ENCODE measurements around the gene ZRANB1.
"Not testable (repeated sequence)": the region's sequence is repeated elsewhere in the genome, so short reads cannot be mapped to it uniquely, and the experiment has no call there.

The ZRANB1 gene

DNA sequence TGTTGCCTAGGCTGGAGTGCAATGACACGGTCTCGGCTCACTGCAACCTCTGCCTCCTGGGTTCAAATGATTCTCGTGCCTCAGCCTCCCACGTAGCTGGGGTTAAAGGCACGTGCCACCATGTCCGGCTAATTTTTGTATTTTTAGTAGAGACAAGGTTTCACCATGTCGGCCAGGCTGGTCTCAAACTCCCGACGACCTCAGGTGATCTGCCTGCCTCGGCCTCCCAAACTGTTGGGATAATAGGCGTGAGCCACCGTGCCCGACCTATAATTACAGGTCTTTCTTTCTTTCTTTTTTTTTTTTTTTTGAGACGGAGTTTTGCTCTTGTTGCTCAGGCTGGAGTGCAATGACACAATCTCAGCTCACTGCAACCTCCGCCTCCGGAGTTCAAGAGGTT, 27.5 kb upstream of the ZRANB1 start:
- H3K27me3 Mint-ChIP-seq = peaks cover 35% of the 10 kb centered on the region
- H3K27ac Mint-ChIP-seq, H3K4me3 Mint-ChIP-seq, H3K36me3 Mint-ChIP-seq, DNase-seq, H3K9me3 Mint-ChIP-seq, CTCF ChIA-PET: not testable (repeated sequence)
- peaks cover 31% of the 10 kb centered on the region for H3K4me1 Mint-ChIP-seq

DNA sequence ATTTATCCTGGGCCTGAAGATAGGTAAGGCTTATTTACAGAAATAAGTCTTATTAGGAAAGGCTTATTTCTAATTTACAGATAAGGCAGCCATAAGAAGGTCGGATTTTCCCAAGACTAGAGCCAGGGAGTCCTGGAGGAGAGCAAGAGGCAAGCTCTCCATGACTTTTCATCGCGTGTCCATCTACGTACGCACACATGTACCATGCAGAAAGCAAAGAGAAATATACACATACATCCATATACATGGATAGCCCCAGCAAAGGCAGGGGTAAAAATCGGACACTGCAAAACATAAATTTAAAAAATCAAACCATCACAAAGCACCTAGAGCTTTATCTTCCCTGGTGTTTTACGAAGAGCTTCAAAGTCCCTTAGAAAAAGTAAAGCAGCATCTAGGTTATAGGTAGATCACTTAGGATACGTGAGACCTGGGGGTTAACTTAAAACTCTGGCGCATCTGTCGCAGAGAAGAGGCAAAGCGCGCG, 25.8 kb upstream of the ZRANB1 start:
- Mint-ChIP-seq H3K4me3 (peak overlapping the region; percentile 84), H3K4me1 (peaks cover 38% of the 10 kb centered on the region), H3K9me3 (no peaks in the 10 kb centered on the region), H3K27ac (peak overlapping the region; percentile 90), H3K36me3 (peaks cover 7% of the 10 kb centered on the region), H3K27me3 (peaks cover 26% of the 10 kb centered on the region)
- no peak for DNase-seq
- CTCF ChIA-PET = interaction anchor here (0.7 to 0.8 kb wide), 2 partner anchors 10 to 75 kb away, joined by 3 to 4 read pairs; no protein-coding TSS in a partner anchor

DNA sequence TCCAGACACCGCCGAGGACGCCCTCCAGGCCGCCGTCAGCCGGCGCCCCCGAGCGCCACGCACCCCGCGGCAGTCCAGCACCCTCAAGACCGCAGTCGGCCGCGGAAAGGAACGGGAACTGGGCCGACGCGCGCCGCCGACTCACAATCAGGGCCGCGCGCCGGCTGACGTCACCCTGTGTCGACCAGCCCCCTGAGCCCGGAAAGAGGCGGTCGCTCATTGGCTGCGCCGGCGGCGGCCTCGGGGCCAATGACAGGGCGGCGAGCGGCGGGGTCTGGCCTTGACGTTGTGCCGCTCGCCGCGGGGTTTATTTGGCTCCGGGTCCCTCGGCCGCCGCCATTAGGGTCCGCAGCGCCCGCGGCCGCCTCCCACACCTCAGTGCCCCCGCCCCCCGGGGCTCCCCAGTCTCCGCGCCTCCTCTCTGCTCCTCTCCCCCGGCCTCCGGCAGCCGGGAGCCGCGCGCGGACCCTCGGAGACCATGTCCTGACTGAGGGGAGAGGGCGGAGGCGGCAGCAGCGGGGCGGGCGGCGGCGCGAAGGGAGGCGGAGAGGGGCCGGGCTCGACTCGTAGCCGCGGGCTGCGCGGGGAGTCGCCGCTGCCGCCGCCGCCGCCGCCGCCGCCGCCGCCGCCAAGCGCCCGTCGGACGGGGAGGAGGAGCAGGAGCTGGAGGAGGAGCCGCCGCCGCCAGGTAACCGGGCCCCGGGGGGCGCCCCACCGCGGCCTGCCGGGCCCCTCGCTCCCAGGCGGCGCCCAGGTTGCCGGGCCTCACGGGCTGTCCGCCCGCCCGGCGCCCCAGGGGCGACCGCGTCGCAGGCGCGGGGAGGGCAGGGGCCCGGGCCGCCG, 25.1 kb upstream of the ZRANB1 start:
- Mint-ChIP-seq H3K4me1 (peaks cover 34% of the 10 kb centered on the region), H3K4me3 (peak overlapping the region; percentile 84), H3K27me3 (peaks cover 19% of the 10 kb centered on the region), H3K36me3 (peaks cover 7% of the 10 kb centered on the region), H3K9me3 (no peaks in the 10 kb centered on the region), H3K27ac (peak overlapping the region; percentile 90)
- DNase-seq = peak; percentile 97
- CTCF ChIA-PET = no interaction called here

DNA sequence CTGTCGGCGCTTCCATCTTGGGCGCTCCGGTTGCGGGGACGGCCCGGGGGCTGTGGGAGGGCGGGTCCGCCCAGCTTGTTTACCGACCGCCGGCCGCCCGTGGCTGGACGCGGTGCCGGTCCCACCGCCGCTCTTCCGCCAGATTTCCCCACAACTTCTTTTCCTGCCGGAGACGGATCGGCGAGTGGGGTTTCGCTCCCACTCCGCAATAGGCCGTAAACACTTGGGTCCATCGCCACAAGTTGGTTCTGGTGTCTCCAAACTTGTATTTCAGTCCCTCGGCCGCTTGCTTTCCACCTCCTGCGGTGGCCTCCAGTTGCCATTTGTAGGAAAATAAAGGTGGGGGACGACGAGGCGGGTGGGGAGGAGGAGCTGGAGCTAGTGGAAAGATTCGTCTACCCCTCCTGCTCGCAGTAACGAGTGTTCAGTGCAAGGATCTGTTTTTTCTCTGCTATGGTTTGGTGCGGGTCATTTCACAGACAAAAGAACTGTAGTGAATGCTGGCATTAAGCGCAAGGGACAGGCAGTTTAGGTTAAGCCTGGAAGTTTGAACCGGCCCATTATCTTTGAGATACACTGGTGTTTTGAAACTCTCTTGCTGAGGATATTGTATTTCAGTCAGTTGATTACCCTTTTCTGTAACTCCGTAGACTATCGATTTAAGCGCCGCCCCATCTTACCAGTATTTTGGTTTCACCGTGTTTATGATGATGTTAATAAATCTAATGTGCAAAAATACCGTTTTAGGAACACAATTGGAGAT, 24.3 kb upstream of the ZRANB1 start:
- Mint-ChIP-seq H3K27me3 (peaks cover 11% of the 10 kb centered on the region), H3K36me3 (peaks cover 7% of the 10 kb centered on the region), H3K4me1 (peaks cover 30% of the 10 kb centered on the region), H3K9me3 (no peaks in the 10 kb centered on the region), H3K27ac (peak overlapping the region; percentile 97), H3K4me3 (peak overlapping the region; percentile 93)
- CTCF ChIA-PET = no interaction called here
- peak; percentile 55 for DNase-seq

DNA sequence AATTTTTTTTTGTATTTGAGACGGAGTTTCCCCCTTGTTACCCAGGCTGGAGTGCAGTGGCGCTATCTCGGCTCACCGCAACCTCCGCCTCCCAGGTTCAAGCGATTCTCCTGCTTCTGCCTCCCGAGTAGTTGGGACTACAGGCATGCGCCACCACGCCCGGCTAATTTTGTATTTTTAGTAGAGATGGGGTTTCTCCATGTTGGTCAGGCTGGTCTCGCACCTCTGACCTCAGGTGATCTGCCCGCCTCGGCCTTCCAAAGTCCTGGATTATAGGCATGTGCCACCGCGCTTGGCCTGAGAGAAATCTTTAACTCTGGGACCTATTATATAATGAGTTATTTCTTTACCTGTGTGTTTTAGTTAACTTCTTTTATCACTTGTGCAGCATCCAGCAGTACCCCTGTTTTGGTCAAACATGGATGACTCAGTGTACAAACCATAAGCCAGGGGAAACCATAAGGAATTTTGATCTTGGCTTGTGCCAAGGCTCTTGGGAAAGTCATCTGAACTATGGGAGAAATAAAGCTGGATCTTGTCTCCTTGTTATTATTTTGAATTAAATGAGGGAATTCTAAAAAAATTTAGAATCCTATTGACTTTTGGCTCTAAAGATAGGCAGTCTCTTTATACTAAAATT, 23.6 kb upstream of the ZRANB1 start:
- peak overlapping the region; percentile 97 for H3K27ac Mint-ChIP-seq
- no peaks in the 10 kb centered on the region for H3K9me3 Mint-ChIP-seq
- peaks cover 30% of the 10 kb centered on the region for H3K4me1 Mint-ChIP-seq
- H3K36me3 Mint-ChIP-seq = peaks cover 11% of the 10 kb centered on the region
- DNase-seq = peak; percentile 21
- peaks cover 5% of the 10 kb centered on the region for H3K27me3 Mint-ChIP-seq
- CTCF ChIA-PET = no interaction called here
- peak overlapping the region; percentile 93 for H3K4me3 Mint-ChIP-seq

DNA sequence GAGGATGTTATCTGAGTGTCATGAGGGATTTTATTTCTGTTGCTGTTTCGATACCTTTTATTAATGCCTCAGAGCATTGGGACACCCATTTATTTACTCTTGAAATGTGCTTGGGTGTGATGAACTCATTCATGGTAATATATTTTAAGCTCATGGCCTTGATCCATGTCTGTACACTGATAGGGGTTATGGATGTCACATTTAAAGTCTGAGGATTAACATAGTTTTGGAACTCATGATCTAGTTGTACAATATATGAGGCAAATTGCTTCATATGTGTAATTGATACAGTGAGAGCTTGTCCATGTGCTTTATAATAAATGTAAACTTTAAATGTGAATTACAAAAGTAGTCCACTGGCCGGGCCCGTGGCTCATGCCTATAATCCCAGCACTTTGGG, 23.0 kb upstream of the ZRANB1 start:
- Mint-ChIP-seq H3K9me3 (no peaks in the 10 kb centered on the region), H3K27me3 (no peaks in the 10 kb centered on the region), H3K36me3 (peaks cover 11% of the 10 kb centered on the region), H3K4me1 (peaks cover 30% of the 10 kb centered on the region), H3K4me3 (peak overlapping the region; percentile 93), H3K27ac (peak overlapping the region; percentile 16)
- DNase-seq = no peak
- CTCF ChIA-PET = no interaction called here

DNA sequence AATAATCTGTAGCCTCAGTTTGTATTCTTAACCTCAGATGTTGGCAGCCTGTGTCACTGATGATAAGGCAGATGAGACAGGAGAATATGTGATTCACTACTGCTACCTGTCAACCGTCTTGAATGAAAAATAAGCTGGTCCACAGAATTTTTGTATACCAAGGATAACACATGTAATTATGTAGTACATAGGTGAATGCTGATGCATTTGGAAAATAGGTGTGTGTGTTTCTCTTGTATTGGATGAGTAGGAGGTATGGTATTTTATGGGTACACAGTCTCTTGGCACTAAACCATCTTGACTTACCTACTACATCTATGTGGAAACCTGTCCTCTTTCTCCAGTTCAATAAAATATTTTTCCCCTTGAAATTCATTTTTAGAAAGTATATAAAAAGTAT, 20.7 kb upstream of the ZRANB1 start:
- H3K27ac Mint-ChIP-seq = no peak overlapping the region
- H3K4me3 Mint-ChIP-seq = no peak overlapping the region
- no peaks in the 10 kb centered on the region for H3K27me3 Mint-ChIP-seq
- peaks cover 25% of the 10 kb centered on the region for H3K4me1 Mint-ChIP-seq
- no peak for DNase-seq
- no peaks in the 10 kb centered on the region for H3K9me3 Mint-ChIP-seq
- CTCF ChIA-PET = interaction anchor here (0.6 kb wide), 1 partner anchor 9 kb away, joined by 3 read pairs; no protein-coding TSS in a partner anchor
- peaks cover 11% of the 10 kb centered on the region for H3K36me3 Mint-ChIP-seq

DNA sequence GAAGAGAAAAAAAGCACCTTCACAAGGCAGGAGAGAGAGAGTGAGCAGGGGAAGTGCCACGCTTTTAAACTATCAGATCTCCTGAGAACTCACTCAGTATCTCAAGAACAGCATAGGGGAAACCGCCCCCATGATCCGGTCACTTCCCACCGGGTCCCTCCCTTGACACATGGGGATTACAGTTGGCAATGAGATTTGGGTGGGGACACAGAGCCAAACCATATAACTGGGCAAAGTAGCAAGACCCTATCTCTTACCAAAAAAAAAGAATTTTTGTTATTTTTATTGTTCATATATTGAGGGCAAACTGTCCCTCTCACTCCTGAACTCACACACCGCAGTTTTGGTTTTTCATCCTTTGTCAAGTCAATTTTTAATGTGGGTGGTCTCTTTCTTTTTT, 18.2 kb upstream of the ZRANB1 start:
- no peak overlapping the region for H3K4me3 Mint-ChIP-seq
- peaks cover 14% of the 10 kb centered on the region for H3K4me1 Mint-ChIP-seq
- H3K27ac Mint-ChIP-seq = no peak overlapping the region
- no peak for DNase-seq
- H3K9me3 Mint-ChIP-seq = no peaks in the 10 kb centered on the region
- no peaks in the 10 kb centered on the region for H3K27me3 Mint-ChIP-seq
- CTCF ChIA-PET = no interaction called here
- peaks cover 14% of the 10 kb centered on the region for H3K36me3 Mint-ChIP-seq

DNA sequence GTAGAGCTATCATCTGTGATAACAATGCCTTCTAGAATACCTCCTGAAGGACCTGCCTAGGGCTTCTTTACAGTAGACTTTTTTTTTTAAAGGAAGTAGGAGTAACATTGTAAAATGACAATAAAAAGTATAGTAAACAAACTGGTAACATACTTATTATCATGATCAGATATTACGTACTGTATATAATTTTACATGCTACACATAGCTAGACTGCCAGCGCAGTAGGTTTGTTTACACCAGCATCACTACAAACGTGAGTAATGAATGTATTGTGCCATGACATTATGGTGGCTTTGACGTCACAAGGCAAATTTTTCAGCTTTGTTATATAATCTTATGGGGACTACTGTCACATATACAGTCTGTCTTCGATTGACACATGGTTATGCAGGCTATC, 15.4 kb upstream of the ZRANB1 start:
- H3K27me3 Mint-ChIP-seq = no peaks in the 10 kb centered on the region
- no peaks in the 10 kb centered on the region for H3K9me3 Mint-ChIP-seq
- no peak overlapping the region for H3K27ac Mint-ChIP-seq
- CTCF ChIA-PET = interaction anchor here (0.7 to 1.0 kb wide), 2 partner anchors 11 to 30 kb away, joined by 3 read pairs; no protein-coding TSS in a partner anchor
- H3K4me3 Mint-ChIP-seq = no peak overlapping the region
- H3K4me1 Mint-ChIP-seq = peaks cover 3% of the 10 kb centered on the region
- no peak for DNase-seq
- H3K36me3 Mint-ChIP-seq = peaks cover 14% of the 10 kb centered on the region

DNA sequence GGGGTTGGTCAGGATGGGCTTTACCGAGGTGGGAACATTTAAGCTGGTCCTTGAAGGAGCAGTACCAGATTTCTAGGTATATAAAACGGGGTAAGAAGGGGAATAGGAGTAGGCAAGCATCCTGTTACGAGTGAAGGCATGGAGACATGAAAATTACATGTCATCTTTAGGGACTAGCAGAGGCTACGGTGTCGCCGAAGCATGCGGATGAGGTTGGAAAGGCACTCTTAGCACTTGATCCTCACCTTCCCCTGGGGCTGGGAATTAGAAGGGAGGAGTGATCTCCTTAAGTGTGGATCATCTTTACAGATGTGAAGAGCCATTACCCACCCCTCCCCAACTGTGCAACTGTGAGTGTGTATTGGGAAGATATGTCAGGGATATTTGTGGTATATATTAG, 13.8 kb upstream of the ZRANB1 start:
- peaks cover 16% of the 10 kb centered on the region for H3K36me3 Mint-ChIP-seq
- no peak for DNase-seq
- no peak overlapping the region for H3K27ac Mint-ChIP-seq
- H3K4me1 Mint-ChIP-seq = peaks cover 3% of the 10 kb centered on the region
- H3K27me3 Mint-ChIP-seq = no peaks in the 10 kb centered on the region
- H3K9me3 Mint-ChIP-seq = peaks cover 4% of the 10 kb centered on the region
- H3K4me3 Mint-ChIP-seq = no peak overlapping the region
- CTCF ChIA-PET = no interaction called here

DNA sequence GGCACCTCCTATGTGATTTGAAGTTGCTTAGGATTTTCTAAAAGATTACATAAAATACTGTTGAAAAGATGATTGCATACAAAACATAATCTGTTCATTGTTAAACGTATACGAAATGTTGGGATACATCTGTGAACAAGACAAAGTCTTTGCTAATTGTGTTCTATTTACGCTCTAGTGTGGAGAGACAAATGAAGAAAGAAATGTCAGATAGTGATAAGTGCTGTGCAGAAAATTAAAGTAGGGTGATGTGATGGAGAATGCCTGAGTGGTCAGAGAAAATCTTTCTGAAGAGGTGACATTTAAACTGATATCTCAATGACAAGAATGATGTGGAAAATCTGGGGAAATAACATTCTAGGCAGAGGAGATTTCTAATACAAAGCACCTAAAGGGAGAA, 13.4 kb upstream of the ZRANB1 start:
- CTCF ChIA-PET = no interaction called here
- Mint-ChIP-seq H3K36me3 (peaks cover 17% of the 10 kb centered on the region), H3K27me3 (no peaks in the 10 kb centered on the region), H3K27ac (no peak overlapping the region), H3K4me1 (peaks cover 3% of the 10 kb centered on the region), H3K9me3 (peaks cover 4% of the 10 kb centered on the region), H3K4me3 (no peak overlapping the region)
- no peak for DNase-seq

DNA sequence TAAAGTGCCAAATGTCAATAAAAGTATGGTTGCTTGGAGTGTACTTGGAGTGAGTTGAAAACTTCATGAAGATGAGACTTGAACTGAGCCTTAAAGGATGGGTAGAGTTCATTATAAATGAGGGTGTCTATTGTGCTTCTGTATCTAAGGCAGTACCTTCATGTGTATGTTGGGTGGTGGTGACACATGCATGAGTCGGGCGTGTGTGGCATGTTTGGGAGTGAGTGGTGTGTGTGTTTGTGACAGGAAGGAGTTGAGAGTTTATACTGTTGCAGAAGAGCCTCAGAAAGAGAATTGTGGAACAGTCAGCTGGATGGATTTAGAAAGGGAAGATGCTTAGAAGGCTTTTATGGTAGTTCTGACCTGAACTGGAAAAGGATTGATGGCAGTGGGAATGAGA, 6.0 kb upstream of the ZRANB1 start:
- peaks cover 9% of the 10 kb centered on the region for H3K36me3 Mint-ChIP-seq
- no peaks in the 10 kb centered on the region for H3K27me3 Mint-ChIP-seq
- no peak for DNase-seq
- no peak overlapping the region for H3K4me3 Mint-ChIP-seq
- peaks cover 4% of the 10 kb centered on the region for H3K9me3 Mint-ChIP-seq
- peaks cover 10% of the 10 kb centered on the region for H3K4me1 Mint-ChIP-seq
- CTCF ChIA-PET = no interaction called here
- H3K27ac Mint-ChIP-seq = no peak overlapping the region

DNA sequence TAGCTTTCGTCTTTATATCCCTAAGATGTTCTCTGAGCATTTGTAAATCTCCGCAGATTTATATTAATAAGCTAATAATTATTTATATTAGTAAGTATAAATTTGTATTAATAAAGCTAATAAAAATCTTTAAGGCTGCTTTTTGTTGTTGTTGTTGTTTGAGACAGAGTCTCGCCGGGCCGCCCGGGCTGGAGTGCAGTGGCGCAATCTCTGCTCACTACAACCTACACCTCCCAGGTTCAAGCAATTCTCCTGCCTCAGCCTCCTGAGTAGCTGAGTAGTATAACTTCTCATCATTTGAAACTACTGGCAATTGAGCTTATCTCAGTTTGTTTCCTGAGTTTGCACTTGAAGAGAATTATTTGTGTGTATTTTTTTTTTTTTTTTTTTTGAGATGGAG, 5.1 kb upstream of the ZRANB1 start:
- H3K27me3 Mint-ChIP-seq = no peaks in the 10 kb centered on the region
- no peak for DNase-seq
- H3K4me1 Mint-ChIP-seq = peaks cover 10% of the 10 kb centered on the region
- H3K27ac Mint-ChIP-seq = no peak overlapping the region
- CTCF ChIA-PET = interaction anchor here (0.7 kb wide), 1 partner anchor 217 kb away, joined by 3 read pairs; no protein-coding TSS in a partner anchor
- no peak overlapping the region for H3K4me3 Mint-ChIP-seq
- peaks cover 2% of the 10 kb centered on the region for H3K9me3 Mint-ChIP-seq
- peaks cover 6% of the 10 kb centered on the region for H3K36me3 Mint-ChIP-seq

DNA sequence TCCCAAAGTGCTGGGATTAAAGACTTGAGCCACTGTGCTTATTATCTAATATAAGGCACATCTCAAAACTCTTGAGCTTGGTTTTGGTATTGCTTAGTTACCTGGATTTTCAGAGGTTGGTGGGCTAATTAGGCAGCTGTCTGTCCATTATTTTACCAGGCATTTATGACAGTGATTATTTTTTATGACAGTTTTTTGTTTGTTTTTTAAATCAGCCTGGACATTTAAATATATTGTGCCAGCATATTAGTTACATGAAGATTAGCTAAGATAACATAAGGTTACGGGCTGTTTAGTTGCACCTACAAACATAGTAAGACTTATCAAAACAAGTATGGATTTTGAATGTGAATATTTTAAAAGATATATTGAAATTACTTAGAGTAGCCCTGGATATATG, 2.6 kb upstream of the ZRANB1 start:
- Mint-ChIP-seq H3K9me3 (no peaks in the 10 kb centered on the region), H3K27ac (no peak overlapping the region), H3K4me1 (peaks cover 13% of the 10 kb centered on the region), H3K36me3 (peaks cover 6% of the 10 kb centered on the region), H3K4me3 (no peak overlapping the region), H3K27me3 (no peaks in the 10 kb centered on the region)
- DNase-seq = no peak
- CTCF ChIA-PET = no interaction called here
